Nephron (organoid): ENCODE data around the gene LPXN.

Source experiments
- H3K27ac Mint-ChIP-seq, 3 experiments: 2 replicates each; pipeline ENCODE4 v1.8.0; 2020; ENCODE audit warnings: mixed read lengths in 3 of 3, mild to moderate bottlenecking in 2 of 3, moderate library complexity in 1 of 3
- H3K27me3 Mint-ChIP-seq: 2 replicates; pipeline ENCODE4 v1.8.0; 2021; ENCODE audit warnings: low read depth, mild to moderate bottlenecking, moderate library complexity, mixed read lengths
- H3K36me3 Mint-ChIP-seq: 2 replicates; pipeline ENCODE4 v1.8.0; 2020; ENCODE audit warnings: low read depth, mixed read lengths
- H3K4me1 Mint-ChIP-seq: 2 replicates; pipeline ENCODE4 v1.8.0; 2020; ENCODE audit warnings: mixed read lengths
- H3K4me3 Mint-ChIP-seq, 3 experiments: 2 replicates each; pipeline ENCODE4 v1.8.0; 2020; ENCODE audit warnings: mild to moderate bottlenecking in 3 of 3, mixed read lengths in 3 of 3, moderate library complexity in 2 of 3
- H3K9me3 Mint-ChIP-seq: 2 replicates; pipeline ENCODE4 v1.8.0; 2020; ENCODE audit warnings: mixed read lengths
- TF ChIP-seq, protein P1 (sequence below), 3 experiments: fragments of 200-600 bp; sonication (generic); IDR thresholded peaks; one replicate each; pipeline ENCODE4 v1.5.0; 2021; ENCODE audit warnings: antibody characterized with exemption in 3 of 3; ENCODE audit not compliant: unreplicated experiment in 3 of 3

LPXN gene

DNA sequence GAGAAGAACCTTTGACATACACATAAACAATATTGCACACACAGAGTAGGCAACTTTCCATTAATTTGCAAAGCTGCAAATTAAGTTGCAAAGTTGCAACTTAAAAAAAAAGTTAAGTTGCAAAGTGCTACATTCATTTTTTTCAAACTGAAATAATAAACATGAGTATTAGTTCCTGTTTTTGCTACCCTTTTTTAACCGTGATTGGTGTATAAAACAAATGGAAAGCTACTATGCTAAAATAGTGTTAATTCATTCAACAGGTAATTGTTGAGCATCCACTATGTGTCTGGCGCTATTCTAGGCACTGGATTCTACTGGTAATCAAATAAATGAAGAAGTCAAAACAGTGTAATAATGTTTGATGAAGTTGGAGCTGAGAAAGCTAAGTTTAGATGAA, 11.3 kb upstream of the LPXN start:
- Mint-ChIP-seq H3K4me1 (peaks cover 18% of the 10 kb centered on the region), H3K36me3 (peaks cover 19% of the 10 kb centered on the region), H3K27me3 (no peaks in the 10 kb centered on the region), H3K27ac (no peak overlapping the region), H3K4me3 (no peak overlapping the region), H3K9me3 (no peaks in the 10 kb centered on the region)
- TF ChIP-seq, protein P1, sequence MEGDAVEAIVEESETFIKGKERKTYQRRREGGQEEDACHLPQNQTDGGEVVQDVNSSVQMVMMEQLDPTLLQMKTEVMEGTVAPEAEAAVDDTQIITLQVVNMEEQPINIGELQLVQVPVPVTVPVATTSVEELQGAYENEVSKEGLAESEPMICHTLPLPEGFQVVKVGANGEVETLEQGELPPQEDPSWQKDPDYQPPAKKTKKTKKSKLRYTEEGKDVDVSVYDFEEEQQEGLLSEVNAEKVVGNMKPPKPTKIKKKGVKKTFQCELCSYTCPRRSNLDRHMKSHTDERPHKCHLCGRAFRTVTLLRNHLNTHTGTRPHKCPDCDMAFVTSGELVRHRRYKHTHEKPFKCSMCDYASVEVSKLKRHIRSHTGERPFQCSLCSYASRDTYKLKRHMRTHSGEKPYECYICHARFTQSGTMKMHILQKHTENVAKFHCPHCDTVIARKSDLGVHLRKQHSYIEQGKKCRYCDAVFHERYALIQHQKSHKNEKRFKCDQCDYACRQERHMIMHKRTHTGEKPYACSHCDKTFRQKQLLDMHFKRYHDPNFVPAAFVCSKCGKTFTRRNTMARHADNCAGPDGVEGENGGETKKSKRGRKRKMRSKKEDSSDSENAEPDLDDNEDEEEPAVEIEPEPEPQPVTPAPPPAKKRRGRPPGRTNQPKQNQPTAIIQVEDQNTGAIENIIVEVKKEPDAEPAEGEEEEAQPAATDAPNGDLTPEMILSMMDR (IDR thresholded peaks at IDR 0.05; ENCODE audit: unreplicated experiment in 3 of 3): no peak

DNA sequence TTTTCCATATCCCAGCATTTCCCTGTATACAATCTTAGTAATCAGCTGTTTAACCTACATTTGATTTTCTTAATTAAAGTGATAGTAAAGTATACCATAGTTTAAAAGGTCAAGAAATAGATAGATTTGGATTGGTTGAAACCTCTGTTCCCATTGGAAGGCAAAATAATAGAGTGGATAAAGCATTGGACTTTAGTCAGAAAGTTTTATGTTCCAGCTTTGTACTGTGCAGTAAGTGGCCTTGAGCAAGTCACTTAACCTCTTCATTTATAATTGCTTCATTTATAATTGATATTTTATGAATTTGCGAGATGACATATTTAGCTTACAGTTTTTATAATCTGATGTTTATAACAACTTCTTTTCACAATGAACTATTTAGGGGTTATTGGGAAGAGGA, 6.8 kb upstream of the LPXN start:
- TF ChIP-seq, protein P1 (IDR thresholded peaks at IDR 0.05; ENCODE audit: unreplicated experiment in 3 of 3): no peak
- H3K27ac Mint-ChIP-seq: no peak overlapping the region
- H3K4me1 Mint-ChIP-seq: peaks cover 37% of the 10 kb centered on the region
- no peaks in the 10 kb centered on the region for H3K27me3 Mint-ChIP-seq
- H3K4me3 Mint-ChIP-seq: peak overlapping the region in 1 of 3 experiments; percentile 16
- no peaks in the 10 kb centered on the region for H3K9me3 Mint-ChIP-seq
- H3K36me3 Mint-ChIP-seq: peaks cover 10% of the 10 kb centered on the region

DNA sequence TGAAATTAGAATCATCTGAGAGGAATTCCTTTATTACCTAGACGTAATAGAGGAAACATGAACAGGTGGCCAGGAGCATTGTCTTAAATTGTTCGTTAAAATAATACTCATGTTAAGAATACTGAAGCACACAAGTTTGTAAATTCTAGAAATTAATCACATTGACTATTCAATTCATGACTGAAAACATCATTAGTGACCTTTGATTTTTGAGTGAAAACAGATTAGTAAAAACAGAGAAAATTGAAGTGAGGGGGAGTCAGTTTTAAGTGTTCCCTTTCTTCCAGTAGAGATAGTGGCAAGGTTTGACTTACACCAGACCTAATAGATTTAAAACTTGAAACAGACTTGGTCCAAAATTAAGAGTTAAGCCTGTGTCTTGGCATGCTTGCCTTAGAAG, 4.7 kb upstream of the LPXN start:
- H3K4me3 Mint-ChIP-seq: peak overlapping the region; percentile 94 to 98 (median 97)
- TF ChIP-seq, protein P1 (IDR thresholded peaks at IDR 0.05; ENCODE audit: unreplicated experiment in 3 of 3): no peak
- no peaks in the 10 kb centered on the region for H3K36me3 Mint-ChIP-seq
- H3K27ac Mint-ChIP-seq: peak overlapping the region; percentile 98 to 100 (median 99)
- no peaks in the 10 kb centered on the region for H3K9me3 Mint-ChIP-seq
- no peaks in the 10 kb centered on the region for H3K27me3 Mint-ChIP-seq
- peaks cover 52% of the 10 kb centered on the region for H3K4me1 Mint-ChIP-seq

DNA sequence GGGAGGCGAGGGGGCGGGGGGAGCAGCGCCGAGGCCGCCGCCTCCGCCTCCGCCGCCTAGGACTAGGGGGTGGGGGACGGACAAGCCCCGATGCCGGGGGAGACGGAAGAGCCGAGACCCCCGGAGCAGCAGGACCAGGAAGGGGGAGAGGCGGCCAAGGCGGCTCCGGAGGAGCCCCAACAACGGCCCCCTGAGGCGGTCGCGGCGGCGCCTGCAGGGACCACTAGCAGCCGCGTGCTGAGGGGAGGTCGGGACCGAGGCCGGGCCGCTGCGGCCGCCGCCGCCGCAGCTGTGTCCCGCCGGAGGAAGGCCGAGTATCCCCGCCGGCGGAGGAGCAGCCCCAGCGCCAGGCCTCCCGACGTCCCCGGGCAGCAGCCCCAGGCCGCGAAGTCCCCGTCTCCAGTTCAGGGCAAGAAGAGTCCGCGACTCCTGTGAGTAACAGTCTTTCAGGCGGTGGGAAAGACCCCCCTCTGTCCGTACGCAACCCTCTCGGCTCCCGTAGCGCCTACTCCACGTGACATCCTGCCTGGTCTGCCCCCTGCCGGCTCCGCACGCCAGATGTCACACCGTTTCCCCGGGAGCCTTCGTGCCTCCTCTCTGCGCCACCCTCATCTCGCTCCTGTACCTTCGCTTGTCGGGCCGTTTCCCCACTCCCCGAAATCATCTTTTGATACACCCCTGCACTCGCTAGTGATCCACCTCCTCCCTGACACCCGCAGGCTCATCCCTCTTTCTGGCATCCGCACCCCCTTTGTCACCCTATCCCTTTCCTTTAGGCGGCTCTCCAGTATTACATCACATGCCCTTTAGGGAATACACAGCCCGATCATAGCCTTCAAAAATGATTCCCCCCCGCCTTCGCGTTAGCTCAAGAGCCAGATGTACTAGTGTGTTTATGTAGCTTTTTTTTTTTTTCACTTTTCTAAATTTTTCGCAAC, 3.8 kb upstream of the LPXN start:
- H3K27me3 Mint-ChIP-seq: no peaks in the 10 kb centered on the region
- TF ChIP-seq, protein P1 (IDR thresholded peaks at IDR 0.05; ENCODE audit: unreplicated experiment in 3 of 3): peak; percentile 78 to 90 (median 80)
- H3K27ac Mint-ChIP-seq: peak overlapping the region; percentile 99 to 100 (median 99)
- H3K36me3 Mint-ChIP-seq: no peaks in the 10 kb centered on the region
- H3K4me3 Mint-ChIP-seq: peak overlapping the region; percentile 94 to 98 (median 97)
- peaks cover 59% of the 10 kb centered on the region for H3K4me1 Mint-ChIP-seq
- no peaks in the 10 kb centered on the region for H3K9me3 Mint-ChIP-seq

DNA sequence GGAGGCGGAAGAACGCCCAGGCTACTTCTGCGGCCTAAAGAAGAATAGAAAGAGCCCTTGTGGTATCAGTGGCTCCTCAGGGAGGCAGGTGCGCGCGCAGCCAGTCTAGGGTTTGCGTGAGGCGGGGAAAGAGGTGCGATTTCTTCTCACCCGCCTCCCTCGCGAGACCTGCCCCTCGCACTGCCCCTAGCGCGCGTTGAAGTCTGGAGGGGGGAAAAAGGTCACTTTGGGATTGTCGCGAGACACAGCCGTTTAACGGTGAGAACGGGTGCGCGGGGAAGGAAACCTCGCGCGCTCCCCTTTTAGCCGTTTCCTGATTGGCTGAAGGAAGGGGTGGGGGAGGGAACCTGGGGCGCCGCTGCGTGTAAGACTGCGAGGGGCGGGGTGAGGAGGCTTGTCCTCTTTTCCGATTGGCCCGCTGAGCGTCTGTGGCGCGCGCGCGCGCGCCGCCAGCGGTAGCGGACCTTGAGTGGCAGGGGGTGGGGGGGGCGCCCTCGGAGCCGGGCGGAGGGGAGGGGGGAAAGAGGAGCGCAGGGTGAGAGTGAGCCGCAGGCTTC, 3.1 kb upstream of the LPXN start, which contains the start of gene ZFP91:
TSS of gene ZFP91 (plus strand) at position 429 of the 557 bp plus-strand sequence. CDS start 219 bp downstream, outside the sequence.
- peak within 1 kb of the TSS; percentile 99 to 100 (median 99) for H3K27ac Mint-ChIP-seq
- peaks cover 56% of the 10 kb centered on the region for H3K4me1 Mint-ChIP-seq
- no peaks in the 10 kb centered on the region for H3K27me3 Mint-ChIP-seq
- H3K4me3 Mint-ChIP-seq: peak within 1 kb of the TSS; percentile 94 to 98 (median 97)
- TF ChIP-seq, protein P1 (IDR thresholded peaks at IDR 0.05; ENCODE audit: unreplicated experiment in 3 of 3): no peak
- H3K9me3 Mint-ChIP-seq: no peaks in the 10 kb centered on the region
- H3K36me3 Mint-ChIP-seq: no peaks in the 10 kb centered on the region
